Ishikawa (cell line): Measurements from ENCODE around the gene RAET1L.

Experiments used
- CEBPB ChIP-seq: IDR thresholded peaks from 2 replicates; pipeline ENCODE4 v1.6.1; 2012
- CREB1 ChIP-seq: IDR thresholded peaks from 2 replicates; pipeline ENCODE4 v1.6.1; 2012; ENCODE audit warnings: low read depth
- EGR1 ChIP-seq: IDR thresholded peaks from 2 replicates; pipeline ENCODE4 v1.6.1; 2012
- EP300 ChIP-seq: IDR thresholded peaks from 2 replicates; pipeline ENCODE4 v1.6.1; 2012; ENCODE audit warnings: borderline replicate concordance
- FOXM1 ChIP-seq: IDR thresholded peaks from 2 replicates; pipeline ENCODE4 v1.6.1; 2012; ENCODE audit warnings: low read depth, borderline replicate concordance
- MAX ChIP-seq: IDR thresholded peaks from 2 replicates; pipeline ENCODE4 v1.6.1; 2012
- RAD21 ChIP-seq: IDR thresholded peaks from 2 replicates; pipeline ENCODE4 v1.6.1; 2012; ENCODE audit warnings: low read depth
- REST ChIP-seq: IDR thresholded peaks from 2 replicates; pipeline ENCODE4 v1.6.1; 2012; ENCODE audit warnings: low read depth, mild to moderate bottlenecking
- TAF1 ChIP-seq: IDR thresholded peaks from 2 replicates; pipeline ENCODE4 v1.6.1; 2012; ENCODE audit warnings: low read depth, mild to moderate bottlenecking
- TCF12 ChIP-seq: IDR thresholded peaks from 2 replicates; pipeline ENCODE4 v1.6.1; 2012; ENCODE audit warnings: low read depth
- TEAD4 ChIP-seq: IDR thresholded peaks from 2 replicates; pipeline ENCODE4 v1.6.1; 2012
- YY1 ChIP-seq: IDR thresholded peaks from 2 replicates; pipeline ENCODE4 v1.6.1; 2012; ENCODE audit warnings: low read depth
- ZBTB7A ChIP-seq: IDR thresholded peaks from 2 replicates; pipeline ENCODE4 v1.6.1; 2012; ENCODE audit warnings: low read depth

- TF ChIP-seq ZBTB7A (no peak), FOXM1 (no peak), YY1 (no peak), TCF12 (no peak), TEAD4 (no peak), RAD21 (no peak), REST (no peak), CREB1 (no peak), MAX (no peak), EP300 (no peak), EGR1 (no peak), TAF1 (no peak), CEBPB (no peak)
Observed at GRCh38 chr6:150024646-150025155, 631 bp downstream of the RAET1L start.
